ENCODE data around the gene PHF14.

Gene PHF14

DNA sequence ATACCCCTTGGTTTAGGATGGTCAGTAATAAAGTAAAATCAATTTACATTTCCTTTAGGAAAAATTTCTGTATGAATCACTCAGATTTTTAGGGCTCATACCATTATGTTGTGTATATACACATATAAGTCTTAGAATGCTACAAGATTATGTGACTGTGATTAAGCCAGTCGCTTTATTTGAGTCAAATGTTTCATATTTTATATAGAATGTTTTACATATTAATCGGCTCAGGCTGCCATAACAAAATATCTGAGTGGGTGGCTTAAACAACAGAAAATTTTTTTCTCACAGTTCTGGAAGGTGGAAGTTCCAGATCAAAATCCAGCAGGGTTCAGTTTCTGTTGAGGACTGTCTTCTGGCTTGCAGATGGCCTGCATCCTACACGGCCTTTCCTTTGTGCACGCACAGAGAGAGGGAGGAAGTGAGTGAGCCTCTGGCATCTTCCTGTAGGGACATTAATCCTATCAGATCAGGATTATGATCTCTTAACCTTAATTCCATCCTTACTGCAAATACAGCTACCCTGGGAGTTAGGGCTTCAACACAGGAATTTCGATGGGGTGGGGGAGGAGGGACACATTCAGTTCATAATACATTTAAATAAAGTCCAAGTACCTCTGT is 198.0 kb downstream of the PHF14 start:
- DNase-seq (ENCODE audit: low read depth in 1 of 2, low spot score in 1 of 2), result no peak

- no peak for DNase-seq (ENCODE audit: low read depth in 1 of 2, low spot score in 1 of 2)
Observed at GRCh38 chr7:11172835-11173234, 199.2 kb downstream of the PHF14 start.

DNA sequence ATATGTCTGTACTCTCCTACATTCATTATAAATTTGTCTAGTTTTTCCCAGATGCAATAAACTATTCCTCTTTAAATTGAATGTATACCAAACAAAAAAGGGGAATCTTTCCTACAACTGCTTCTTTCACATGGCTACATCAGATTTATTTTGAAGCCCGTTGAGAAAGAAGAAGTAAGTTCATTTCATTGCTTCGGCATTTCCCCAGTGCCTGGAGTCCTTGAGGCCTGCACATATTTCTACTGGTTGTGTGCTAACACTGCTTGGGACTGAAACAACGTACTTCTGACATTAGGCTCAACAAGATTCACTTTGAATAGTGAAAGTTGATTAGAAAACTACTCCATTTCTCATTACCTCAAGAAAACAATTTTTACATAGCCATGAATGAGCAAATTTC is 201.7 kb downstream of the PHF14 start:
- DNase-seq (ENCODE audit: low read depth in 1 of 2, low spot score in 1 of 2), result no peak

DNA sequence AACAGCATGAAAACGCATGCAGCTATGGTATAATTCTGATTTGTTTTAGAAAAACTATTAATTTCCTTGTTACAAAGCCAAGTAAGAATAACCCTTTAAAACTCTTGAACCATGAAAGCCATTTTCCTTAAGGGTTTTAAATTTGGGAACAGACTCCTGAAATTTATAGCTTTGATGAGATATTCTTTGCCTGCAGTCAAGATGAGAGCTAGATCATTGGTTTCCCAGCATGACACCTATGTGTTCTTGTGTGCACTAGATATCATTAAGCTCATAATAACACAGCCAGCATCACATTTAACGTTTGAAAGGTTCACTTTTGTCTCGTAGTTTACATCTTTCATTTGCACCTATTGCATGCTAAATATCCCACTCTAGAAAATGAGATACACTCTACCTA is 202.2 kb downstream of the PHF14 start:
- no peak for DNase-seq (ENCODE audit: low read depth in 1 of 2, low spot score in 1 of 2)

DNA sequence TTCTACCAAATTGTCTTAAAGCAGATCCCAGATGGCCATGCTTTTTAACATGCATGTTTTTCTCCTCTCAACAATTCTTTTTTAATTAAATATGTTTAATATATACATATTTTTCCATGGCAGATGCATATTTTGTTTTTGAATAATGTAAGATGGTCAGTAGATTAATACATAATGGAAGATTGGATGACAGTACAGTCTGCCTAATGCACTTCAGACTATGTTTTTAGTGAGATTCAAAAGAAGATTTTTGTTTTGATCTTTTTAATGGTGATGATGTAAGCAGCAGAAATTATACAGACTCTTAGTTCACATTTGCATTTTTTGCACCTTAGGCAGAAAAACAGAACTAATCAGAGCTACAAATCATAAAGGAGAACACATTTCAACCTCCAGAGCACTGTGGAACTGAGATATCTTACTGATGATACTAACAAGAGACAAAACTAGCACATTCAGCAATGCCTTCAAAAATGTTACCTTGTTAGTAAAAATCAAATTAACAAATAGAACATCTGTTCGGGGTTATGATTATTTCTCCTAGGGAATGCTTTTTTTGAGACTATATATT is 203.4 kb downstream of the PHF14 start:
- DNase-seq (ENCODE audit: low read depth in 1 of 2, low spot score in 1 of 2), result no peak

DNA sequence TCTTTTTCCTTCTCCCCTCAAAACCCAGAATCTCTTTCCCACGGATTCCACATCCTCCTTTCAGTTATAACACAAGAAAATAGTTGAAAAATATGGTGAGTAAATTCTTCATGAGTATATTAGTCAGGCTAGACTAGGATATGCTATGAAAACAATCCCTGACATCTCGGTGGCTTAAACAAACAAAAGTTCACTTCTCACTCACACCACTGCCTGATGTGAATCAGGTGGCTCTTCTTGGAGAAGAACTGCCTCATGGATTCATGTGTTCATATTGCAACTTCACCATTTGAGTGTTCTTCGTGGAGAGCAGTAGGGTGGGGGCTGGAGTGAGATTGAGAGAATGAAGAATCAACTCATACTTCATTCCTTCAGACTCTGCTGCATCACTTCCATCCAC is 204.1 kb downstream of the PHF14 start:
- DNase-seq (ENCODE audit: low read depth in 1 of 2, low spot score in 1 of 2), result no peak

DNA sequence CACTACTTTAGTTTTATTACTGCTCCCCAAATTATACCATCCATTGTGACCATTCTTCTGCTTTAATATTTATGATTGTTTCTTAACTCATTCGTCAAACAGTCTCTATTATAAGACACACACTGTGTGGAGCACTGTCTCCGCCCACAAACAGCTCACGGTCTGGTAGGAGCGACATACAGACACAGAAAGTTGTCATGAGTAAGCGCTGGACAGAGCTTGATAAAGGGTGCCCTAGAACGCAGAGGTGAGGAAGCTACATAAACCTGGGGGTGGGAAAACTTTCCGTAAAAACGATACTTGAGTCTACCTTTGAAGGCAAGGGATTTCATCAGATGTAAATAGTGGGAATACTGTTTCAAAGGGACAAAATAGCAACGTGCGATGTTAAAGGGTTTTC is 207.9 kb downstream of the PHF14 start:
- DNase-seq (ENCODE audit: low read depth in 1 of 2, low spot score in 1 of 2), result no peak

DNA sequence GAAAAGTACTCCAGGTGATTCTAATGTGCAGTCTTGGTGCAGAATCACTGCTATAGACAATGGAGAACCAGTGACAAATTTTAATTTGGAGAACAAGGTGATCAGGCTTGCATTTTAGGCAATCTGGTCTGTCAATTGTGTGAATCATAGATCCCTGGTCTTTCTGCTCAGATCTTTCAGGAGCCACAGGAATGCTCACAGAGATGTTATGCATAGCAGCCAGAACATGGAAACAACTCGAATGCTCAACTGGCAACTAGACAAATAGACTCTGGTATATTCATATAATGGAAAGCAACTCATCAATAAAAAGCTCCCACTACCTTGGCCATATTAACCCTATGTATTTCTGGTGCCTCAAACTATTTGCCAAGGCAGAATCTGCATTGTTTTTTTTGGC is 209.1 kb downstream of the PHF14 start:
- DNase-seq (ENCODE audit: low read depth in 1 of 2, low spot score in 1 of 2), result no peak

- no peak for DNase-seq (ENCODE audit: low read depth in 1 of 2, low spot score in 1 of 2)
Observed at GRCh38 chr7:11185179-11185815, 211.6 kb downstream of the PHF14 start.

- no peak for DNase-seq (ENCODE audit: low read depth in 1 of 2, low spot score in 1 of 2)
Observed at GRCh38 chr7:11188529-11189310, 215.0 kb downstream of the PHF14 start.

- DNase-seq (ENCODE audit: low read depth in 1 of 2, low spot score in 1 of 2), result no peak
Observed at GRCh38 chr7:11191081-11191480, 217.4 kb downstream of the PHF14 start.

- DNase-seq (ENCODE audit: low read depth in 1 of 2, low spot score in 1 of 2), result no peak
Observed at GRCh38 chr7:11191574-11192220, 218.0 kb downstream of the PHF14 start.

- no peak for DNase-seq (ENCODE audit: low read depth in 1 of 2, low spot score in 1 of 2)
Observed at GRCh38 chr7:11192506-11192905, 218.8 kb downstream of the PHF14 start.

DNA sequence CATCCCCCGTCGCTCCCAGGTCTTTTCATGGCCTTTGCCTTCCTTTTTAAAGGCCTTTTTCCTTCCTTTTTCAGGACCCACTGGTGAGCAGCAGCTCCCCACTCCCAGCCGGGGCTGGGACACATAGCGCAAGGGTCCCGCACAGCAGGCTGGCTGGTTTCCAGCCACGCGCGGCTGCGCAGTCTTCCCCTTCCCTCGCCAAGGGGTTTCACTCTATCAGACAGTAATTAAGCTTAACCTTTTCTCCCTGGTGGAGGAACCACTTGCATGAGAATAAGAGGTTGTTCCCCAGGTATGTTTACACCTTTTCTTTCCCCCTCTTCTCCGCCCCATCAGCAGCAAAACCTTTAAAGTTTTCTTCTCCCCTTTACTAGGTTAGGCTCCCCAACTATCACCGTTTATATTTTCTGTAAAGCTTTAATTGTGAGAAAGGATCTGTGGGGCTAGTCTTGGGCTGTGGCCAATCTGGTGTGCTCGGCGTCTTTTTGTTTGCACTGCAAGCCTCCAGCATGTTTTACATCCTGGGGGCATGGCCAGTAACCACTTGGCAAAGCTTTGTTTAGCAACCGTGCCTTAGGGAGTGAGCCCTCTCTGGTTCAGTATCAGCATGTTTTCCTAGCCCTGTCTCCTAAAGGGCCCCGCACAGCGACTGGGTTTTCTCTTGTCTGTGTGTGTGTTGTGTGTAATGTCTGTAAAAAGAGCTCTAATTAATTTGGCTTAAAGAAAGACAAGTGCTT is 219.6 kb downstream of the PHF14 start:
- DNase-seq (ENCODE audit: low read depth in 1 of 2, low spot score in 1 of 2), result no peak

GRCh38 chr7:11193888-11194287 is 220.2 kb downstream of the PHF14 start:
- DNase-seq (ENCODE audit: low read depth in 1 of 2, low spot score in 1 of 2), result no peak

- no peak for DNase-seq (ENCODE audit: low read depth in 1 of 2, low spot score in 1 of 2)
Observed at GRCh38 chr7:11194492-11194891, 220.8 kb downstream of the PHF14 start.

DNA sequence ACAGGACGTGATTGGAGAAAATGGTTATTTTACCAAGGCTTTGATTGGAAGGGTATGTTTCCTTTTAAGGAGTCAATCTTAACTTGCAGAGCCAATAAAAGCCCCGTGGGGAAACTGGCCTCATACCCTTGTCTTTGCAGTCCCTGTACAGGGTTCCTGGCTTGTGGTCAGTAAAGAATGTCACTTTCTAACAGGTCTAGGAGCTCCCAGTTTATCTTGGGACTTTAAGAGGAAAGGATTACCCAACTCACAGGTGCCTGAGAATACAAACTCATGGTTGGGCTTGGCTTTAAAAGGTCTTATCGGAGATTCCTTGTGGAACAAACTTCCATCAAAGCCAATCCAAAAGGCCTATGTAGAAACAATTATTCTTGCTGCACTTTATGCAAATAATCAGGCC is 221.8 kb downstream of the PHF14 start:
- no peak for DNase-seq (ENCODE audit: low read depth in 1 of 2, low spot score in 1 of 2)

GRCh38 chr7:11196143-11196542 is 222.5 kb downstream of the PHF14 start:
- no peak for DNase-seq (ENCODE audit: low read depth in 1 of 2, low spot score in 1 of 2)

GRCh38 chr7:11203224-11203623 is 229.6 kb downstream of the PHF14 start:
- DNase-seq (ENCODE audit: low read depth in 1 of 2, low spot score in 1 of 2), result no peak

DNA sequence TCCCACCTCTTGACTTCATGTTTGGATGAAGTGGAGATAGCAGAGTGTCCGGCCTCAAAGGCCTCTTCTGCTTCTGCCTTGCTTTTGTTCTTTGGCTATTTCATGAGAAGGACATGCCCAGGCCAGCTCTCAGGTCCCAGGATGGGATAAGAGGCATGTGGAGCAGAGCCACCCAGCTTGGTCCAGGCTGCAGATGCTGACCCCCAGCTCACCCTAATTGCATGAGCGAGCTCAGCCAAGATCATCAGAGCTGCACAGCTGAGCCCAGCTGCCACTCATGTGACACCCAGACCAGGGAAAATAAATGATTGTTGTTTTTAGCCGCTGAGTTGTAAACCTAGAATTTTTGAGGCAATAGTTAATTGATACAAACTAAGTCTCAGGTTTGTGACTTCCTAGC is 230.0 kb downstream of the PHF14 start:
- DNase-seq (ENCODE audit: low read depth in 1 of 2, low spot score in 1 of 2), result no peak

Data from activated CD4-positive, alpha-beta T cell treated with anti-CD3 and anti-CD28 coated beads, Interleukin-2, amount 50 U/mL, for 24 hours (primary cell).